Pancreas (tissue), 10 donors: ENCODE data around the gene TRIM66. TPM values are rescaled to one million over a fixed set of nuclear protein-coding genes. Genes with fewer than 3 reads are reported as not detected.

ENCODE experiments used
- ATAC-seq, 4 donors: fragments of 200-7000 bp; cut with Tn5 transposase; one replicate each; pipeline versions ENCODE4 v1.8.0 to v1.9.1; 2020; ENCODE audit warnings: mild to moderate bottlenecking in 4 of 4, moderate library complexity in 4 of 4
- DNase-seq, 6 donors: peaks; one replicate each; pipeline ENCODE4 v3.0.0-alpha.2; 2020
- FAIRE-seq: peaks from 2 replicates; lab custom pipeline; 2012; peaks lifted over from hg19 to GRCh38; lab: Jason Lieb, UNC
- H3K27ac ChIP-seq, 4 donors: fragments of 200-600 bp; sonication (generic); 1 replicate in 3 of 4; 2 replicates in 1 of 4; pipeline versions ENCODE4 v1.5.0 to v1.8.0; 2020
- H3K27me3 ChIP-seq, 4 donors: fragments of 200-600 bp; one replicate each; pipeline ENCODE4 v1.8.0; 2021
- H3K36me3 ChIP-seq, 3 donors: fragments of 200-600 bp; sonication (generic) in 1 of 3; one replicate each; pipeline versions ENCODE4 v1.5.0 to v1.8.0; 2020 to 2021
- H3K4me1 ChIP-seq, 3 donors: fragments of 200-600 bp; one replicate each; pipeline ENCODE4 v1.8.0; 2021
- H3K4me3 ChIP-seq, 4 donors: fragments of 200-600 bp; sonication (generic) in 2 of 4; one replicate each; pipeline versions ENCODE4 v1.5.0 to v1.8.0; 2020 to 2021
- H3K9me3 ChIP-seq, 4 donors: fragments of 200-600 bp; one replicate each; pipeline ENCODE4 v1.8.0; 2021
- WGBS, 2 donors: extraction: QIAGEN DNeasy Blood & Tissue Kit; methylation state at CpG; one replicate each; pipeline ENCODE4 v1.1.7; 2013; 5-methylcytosine and 5-hydroxymethylcytosine counted together
- intact Hi-C, 3 donors: fragments of 100-400 bp; cut with DNase I; formaldehyde crosslinking; loops; one replicate each; pipeline versions ENCODE4 v1.11.1 to v1.14.2; 2022
- polyA plus RNA-seq, 2 donors: library from polyadenylated mRNA; stranded (reverse); fragments of 200-250 nt; gene quantifications; one replicate each; pipeline ENCODE4 v1.2.3, GENCODE V29; 2013
- total RNA-seq, 6 donors: library from RNA; stranded (reverse); fragmentation: NEBNext Ultra II Directional in 4 of 6; extraction: Animal tissue kit (Norgen Biotek cat#: 25700) in 4 of 6; gene quantifications; one replicate each; pipeline versions ENCODE4 v1.2.1 to v1.2.4, GENCODE V29; 2021 to 2023
- TF ChIP-seq, protein P1 (sequence below), 4 donors: fragments of 200-600 bp; sonication (generic) in 3 of 4; IDR thresholded peaks; one replicate each; pipeline versions ENCODE4 v1.5.0 to v1.8.0; 2021; ENCODE audit warnings: antibody characterized with exemption in 4 of 4
- donor health status: healthy with polysubstance abuse.
- donor health status: DM: no; HTN: no; CAD: no; lungs with moderate emphysema.
- donor health status: DM: no; HTN: no; CAD: no.
- donor health status: control.
- donor health status: control.
- donor health status: Bipolar disorder and iron deficiency.
- donor health status: DM: yes; HTN: yes; CAD: no.
- donor health status: DM: no; HTN: no; CAD: no.
- donor health status: DM: no; HTN: no; CAD: no.
- donor health status: DM: yes; HTN: yes; CAD: no.

TRIM66 gene
- total and polyA plus RNA-seq, 8 donors: 4.1 to 13.1 (median 9.8) TPM

DNA sequence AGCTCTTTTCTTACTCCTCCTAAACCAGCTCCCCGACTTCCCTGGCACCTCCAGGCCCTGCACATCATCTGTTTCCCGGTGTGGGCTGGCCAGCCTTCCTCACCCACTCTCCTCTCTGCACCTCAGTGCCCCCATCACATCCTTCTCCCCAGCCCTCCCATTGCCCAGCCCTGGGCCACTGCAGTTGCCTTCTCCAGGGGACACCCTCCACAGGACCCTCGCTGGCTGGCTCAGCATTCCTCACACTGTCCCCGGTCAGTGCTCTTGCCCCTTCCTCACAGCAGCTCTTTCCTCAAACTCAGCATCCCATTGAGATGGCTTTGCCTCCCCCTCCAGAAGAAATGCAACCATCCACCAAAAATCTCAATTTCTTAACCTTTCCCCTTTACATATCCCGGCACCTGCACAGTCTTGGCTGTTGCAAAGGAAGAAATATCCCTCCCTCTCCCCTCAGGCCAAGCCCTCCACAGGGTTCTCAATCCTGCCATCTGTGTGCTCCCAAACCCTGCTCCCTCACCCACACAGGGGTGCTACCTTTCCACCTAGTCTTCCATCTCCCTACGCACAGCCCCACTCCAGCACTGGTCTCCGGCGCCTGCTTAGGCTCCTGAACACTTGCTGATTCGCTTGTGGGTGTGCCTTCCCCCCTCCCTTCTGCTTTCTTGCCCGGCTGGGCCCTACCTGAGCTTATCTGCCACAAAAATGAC is 19.6 kb upstream of the TRIM66 start:
- Histone ChIP-seq H3K27me3 (no peaks in the 10 kb centered on the region), H3K4me3 (no peak overlapping the region), H3K36me3 (peaks cover 0 to 16% (median 5%) of the 10 kb centered on the region in 3 donors), H3K4me1 (peaks cover 11 to 19% (median 12%) of the 10 kb centered on the region in 3 donors), H3K9me3 (no peaks in the 10 kb centered on the region), H3K27ac (no peak overlapping the region)
- ATAC-seq (no peak), DNase-seq (no peak), FAIRE-seq (no peak)
- intact Hi-C loops: loop anchor here in 1 of 3 donors (10.0 kb wide), 1 partner anchor 113 kb away; a partner anchor contains a TSS
- 93 to 96% methylated on average over 10 of the region's 10 CpGs for WGBS, 2 donors
- TF ChIP-seq, protein P1, sequence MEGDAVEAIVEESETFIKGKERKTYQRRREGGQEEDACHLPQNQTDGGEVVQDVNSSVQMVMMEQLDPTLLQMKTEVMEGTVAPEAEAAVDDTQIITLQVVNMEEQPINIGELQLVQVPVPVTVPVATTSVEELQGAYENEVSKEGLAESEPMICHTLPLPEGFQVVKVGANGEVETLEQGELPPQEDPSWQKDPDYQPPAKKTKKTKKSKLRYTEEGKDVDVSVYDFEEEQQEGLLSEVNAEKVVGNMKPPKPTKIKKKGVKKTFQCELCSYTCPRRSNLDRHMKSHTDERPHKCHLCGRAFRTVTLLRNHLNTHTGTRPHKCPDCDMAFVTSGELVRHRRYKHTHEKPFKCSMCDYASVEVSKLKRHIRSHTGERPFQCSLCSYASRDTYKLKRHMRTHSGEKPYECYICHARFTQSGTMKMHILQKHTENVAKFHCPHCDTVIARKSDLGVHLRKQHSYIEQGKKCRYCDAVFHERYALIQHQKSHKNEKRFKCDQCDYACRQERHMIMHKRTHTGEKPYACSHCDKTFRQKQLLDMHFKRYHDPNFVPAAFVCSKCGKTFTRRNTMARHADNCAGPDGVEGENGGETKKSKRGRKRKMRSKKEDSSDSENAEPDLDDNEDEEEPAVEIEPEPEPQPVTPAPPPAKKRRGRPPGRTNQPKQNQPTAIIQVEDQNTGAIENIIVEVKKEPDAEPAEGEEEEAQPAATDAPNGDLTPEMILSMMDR (IDR thresholded peaks at IDR 0.05): no peak

DNA sequence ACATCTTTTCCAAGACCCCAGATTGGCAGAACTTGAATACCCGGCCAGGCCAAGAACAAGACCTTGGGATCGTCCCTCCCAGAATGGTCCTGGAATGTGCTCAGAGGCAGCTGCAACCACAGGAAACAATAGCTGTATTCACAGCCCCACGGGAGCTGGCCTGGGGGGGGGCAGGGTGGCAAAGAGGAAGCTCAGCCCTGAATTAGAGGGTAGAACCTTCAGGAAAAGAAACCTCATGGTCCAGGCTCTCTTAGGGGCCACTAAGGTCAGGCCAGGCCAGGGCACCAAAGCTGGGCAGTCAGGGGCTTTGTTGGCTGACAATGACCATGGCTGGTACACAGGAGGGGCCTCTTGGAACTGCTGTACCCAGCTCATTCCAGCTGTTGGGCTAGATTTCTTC is 17.4 kb upstream of the TRIM66 start:
- peak in 4 of 6 donors; percentile 58 to 71 (median 59) for DNase-seq
- Histone ChIP-seq H3K36me3 (peaks cover 0 to 38% (median 5%) of the 10 kb centered on the region in 3 donors), H3K27me3 (no peaks in the 10 kb centered on the region), H3K4me1 (peaks cover 7 to 15% (median 10%) of the 10 kb centered on the region in 3 donors), H3K4me3 (no peak overlapping the region), H3K27ac (peak overlapping the region; percentile 71 to 83 (median 78)), H3K9me3 (no peaks in the 10 kb centered on the region)
- ATAC-seq: peak; percentile 74 to 85 (median 83)
- TF ChIP-seq, protein P1 (IDR thresholded peaks at IDR 0.05): no peak
- 30 to 40% methylated on average over 3 of the region's 3 CpGs for WGBS, 2 donors
- intact Hi-C loops: loop anchor here in 2 of 3 donors (10.0 kb wide), 2 partner anchors 105 to 115 kb away; a partner anchor contains a TSS
- no peak for FAIRE-seq

DNA sequence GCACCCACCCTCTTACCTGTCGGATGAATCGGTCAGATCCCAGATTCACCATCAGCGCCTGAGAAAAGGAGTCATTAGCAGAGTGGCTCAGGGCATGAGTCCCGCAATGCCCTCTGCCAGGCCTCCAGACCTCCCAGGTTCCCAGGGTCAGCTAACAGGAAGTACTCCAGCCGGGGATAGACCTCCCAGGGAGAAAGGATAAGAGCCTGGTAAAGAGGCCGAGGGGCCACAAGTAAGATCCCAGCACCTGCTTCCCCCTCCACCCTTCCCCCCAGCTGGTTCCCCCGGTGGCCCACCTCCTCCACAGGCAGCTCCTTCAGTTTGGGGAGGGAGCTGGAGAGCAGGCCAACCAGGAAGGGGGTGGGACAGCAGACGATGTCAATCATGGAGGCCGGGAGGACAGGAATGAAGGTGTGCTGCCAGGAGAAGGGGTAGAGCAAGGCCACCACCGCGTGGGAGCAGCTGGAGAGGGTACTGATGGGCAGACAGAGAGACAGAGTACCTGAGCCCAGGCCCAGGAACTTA is 16.5 kb upstream of the TRIM66 start:
- TF ChIP-seq, protein P1 (IDR thresholded peaks at IDR 0.05): no peak
- Histone ChIP-seq H3K4me1 (peaks cover 7 to 15% (median 10%) of the 10 kb centered on the region in 3 donors), H3K4me3 (no peak overlapping the region), H3K9me3 (no peaks in the 10 kb centered on the region), H3K27ac (peak overlapping the region; percentile 71 to 83 (median 78)), H3K27me3 (no peaks in the 10 kb centered on the region), H3K36me3 (peaks cover 0 to 42% (median 12%) of the 10 kb centered on the region in 3 donors)
- intact Hi-C loops: loop anchor here in 1 of 3 donors (10.0 kb wide), 1 partner anchor 106 kb away; no protein-coding TSS in a partner anchor
- FAIRE-seq (no peak), ATAC-seq (peak; percentile 41 to 58 (median 53)), DNase-seq (no peak)
- WGBS, 2 donors: 50 to 55% methylated on average over 11 of the region's 11 CpGs

DNA sequence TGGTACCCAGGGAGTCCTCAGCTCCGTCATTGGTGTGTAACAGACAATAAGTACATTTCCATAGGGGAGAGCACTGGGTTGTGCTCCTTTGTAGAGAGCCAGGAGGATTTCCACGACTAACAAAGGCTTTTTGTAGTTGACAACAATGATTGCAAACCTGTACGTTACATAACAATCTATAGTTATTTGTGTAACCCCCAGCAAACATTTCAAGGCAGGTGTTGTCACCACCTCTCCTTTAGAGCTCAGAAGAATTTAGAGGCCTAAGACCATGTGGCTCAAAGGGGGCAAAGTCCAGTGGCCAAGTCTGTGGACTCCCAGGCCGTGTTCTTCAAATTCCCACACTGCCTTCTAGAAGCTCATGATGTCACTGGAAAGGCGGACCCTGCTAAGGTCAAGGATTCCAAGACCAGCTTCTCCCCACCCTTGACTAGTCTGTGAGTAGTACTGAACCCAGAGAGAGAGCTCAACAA is 15.9 kb upstream of the TRIM66 start:
- H3K4me3 ChIP-seq: no peak overlapping the region
- WGBS, 2 donors: 45 to 51% methylated on average over 5 of the region's 5 CpGs
- peak overlapping the region; percentile 71 to 83 (median 78) for H3K27ac ChIP-seq
- peaks cover 7 to 15% (median 10%) of the 10 kb centered on the region in 3 donors for H3K4me1 ChIP-seq
- H3K27me3 ChIP-seq: no peaks in the 10 kb centered on the region
- FAIRE-seq (no peak), DNase-seq (no peak), ATAC-seq (peak in 1 of 4 donors; percentile 38)
- peaks cover 0 to 44% (median 17%) of the 10 kb centered on the region in 3 donors for H3K36me3 ChIP-seq
- TF ChIP-seq, protein P1 (IDR thresholded peaks at IDR 0.05): no peak
- H3K9me3 ChIP-seq: no peaks in the 10 kb centered on the region
- intact Hi-C loops: loop anchor here in 1 of 3 donors (10.0 kb wide), 1 partner anchor 106 kb away; no protein-coding TSS in a partner anchor
